Activated T-helper 17 cell treated with anti-CD3 and anti-CD28 coated beads, Interleukin-2, amount 50 U/mL, for 72 hours (primary cell): ENCODE data around the gene SLC6A4. TPM values are rescaled to one million over a fixed set of nuclear protein-coding genes. Genes with fewer than 3 reads are reported as not detected.
"Not testable (repeated sequence)": the region's sequence is repeated elsewhere in the genome, so short reads cannot be mapped to it uniquely, and the experiment has no call there.

Experiments
- ATAC-seq: fragments of 150-1000 bp; cut with Tn5 transposase; replicated peaks from 2 replicates; pipeline ENCODE4 v1.10.0; 2021; ENCODE audit warnings: mild to moderate bottlenecking, moderate library complexity
- H3K27ac Mint-ChIP-seq: one replicate; pipeline ENCODE4 v1.8.0; 2022; ENCODE audit warnings: mixed read lengths
- H3K27me3 Mint-ChIP-seq: one replicate; pipeline ENCODE4 v1.8.0; 2022; ENCODE audit warnings: mixed read lengths
- H3K36me3 Mint-ChIP-seq: one replicate; pipeline ENCODE4 v1.8.0; 2022; ENCODE audit warnings: low read depth, mild to moderate bottlenecking, mixed read lengths
- H3K4me1 Mint-ChIP-seq: one replicate; pipeline ENCODE4 v1.8.0; 2022; ENCODE audit warnings: mixed read lengths
- H3K4me3 Mint-ChIP-seq: one replicate; pipeline ENCODE4 v1.8.0; 2022; ENCODE audit warnings: mild to moderate bottlenecking, mixed read lengths
- H3K9me3 Mint-ChIP-seq: one replicate; pipeline ENCODE4 v1.8.0; 2022; ENCODE audit warnings: mixed read lengths
- total RNA-seq, 2 donors: library from RNA; stranded (reverse); gene quantifications; one replicate each; pipeline ENCODE4 v1.2.3, GENCODE V29; 2022

The SLC6A4 gene
- total RNA-seq, 2 donors from 2014 or later = not detected

DNA sequence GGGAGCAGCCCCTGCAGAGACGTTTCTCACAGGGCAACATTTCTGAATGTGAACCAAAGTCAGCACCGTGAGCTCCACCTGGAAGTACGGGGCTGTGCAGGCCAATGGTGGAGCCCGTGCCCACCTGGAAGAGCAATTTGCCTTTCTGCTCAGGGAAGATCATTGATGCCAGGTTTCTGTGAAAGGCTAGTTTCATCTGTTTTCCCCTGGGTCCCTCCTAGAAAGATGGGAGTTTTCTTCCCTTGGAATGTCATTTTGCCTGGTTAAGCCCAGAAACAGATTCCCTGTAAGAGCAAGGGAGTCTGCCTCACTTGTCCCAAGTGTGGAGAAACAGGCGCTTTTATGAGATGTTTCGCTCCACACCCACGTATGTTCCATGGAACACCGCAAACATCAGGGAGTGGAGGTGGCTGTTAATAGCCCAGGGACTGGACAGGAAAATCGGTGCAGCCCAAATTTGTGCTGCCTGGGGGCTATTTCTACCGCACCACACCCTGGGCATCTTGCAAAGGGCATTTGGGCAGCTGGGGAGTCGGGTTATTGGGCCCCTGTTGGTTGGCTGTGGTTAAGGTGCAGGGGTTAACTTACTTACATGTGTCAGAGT, 2.6 kb downstream of the SLC6A4 start:
- Mint-ChIP-seq H3K4me3 (no peak overlapping the region), H3K27me3 (peaks cover 50% of the 10 kb centered on the region), H3K4me1 (peaks cover 4% of the 10 kb centered on the region)

DNA sequence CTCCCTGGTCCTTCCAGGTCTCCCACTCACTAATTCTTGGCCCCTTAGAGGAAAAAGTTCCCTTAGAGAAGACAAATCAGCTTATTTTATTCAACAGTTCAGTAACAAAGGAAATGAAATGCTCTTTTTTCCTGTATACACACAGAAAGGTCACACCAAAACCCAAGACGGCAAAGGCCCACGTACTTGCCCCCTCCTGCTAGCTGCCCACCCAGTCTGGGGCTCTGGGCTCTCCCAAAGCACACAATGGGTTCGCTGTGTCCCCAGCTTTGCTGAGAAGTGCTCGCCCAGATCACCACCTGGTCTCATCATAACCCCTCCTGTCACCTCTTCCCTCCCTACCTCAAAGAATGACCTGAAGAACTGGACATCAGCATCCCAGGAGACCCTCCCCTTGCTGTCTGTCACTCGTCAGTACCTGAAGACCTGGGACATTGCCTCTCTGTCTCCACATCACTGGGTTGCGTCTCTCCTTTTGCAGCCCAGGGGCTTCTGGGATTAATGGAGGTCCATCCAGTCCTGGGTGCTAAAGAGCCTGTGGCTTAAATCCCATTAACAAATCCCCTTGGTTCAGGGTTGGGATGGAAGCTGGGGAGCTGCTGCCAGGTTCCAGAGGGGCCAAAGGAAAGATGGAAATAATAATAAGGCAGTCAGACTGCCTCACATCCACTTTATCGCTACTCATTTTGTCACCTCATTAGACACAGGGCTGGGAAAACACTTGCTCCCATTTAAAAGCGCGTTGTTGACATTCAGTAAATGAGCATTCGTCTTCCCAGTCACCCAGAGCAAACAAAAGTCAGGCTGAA, 3.3 kb downstream of the SLC6A4 start:
- Mint-ChIP-seq H3K36me3 (no peaks in the 10 kb centered on the region), H3K27me3 (peaks cover 43% of the 10 kb centered on the region), H3K27ac (no peak overlapping the region), H3K4me3 (no peak overlapping the region), H3K9me3 (no peaks in the 10 kb centered on the region), H3K4me1 (peaks cover 4% of the 10 kb centered on the region)
- no peak for ATAC-seq

More for the DNA sequence above, 2.6 kb downstream of the SLC6A4 start:
- H3K27ac Mint-ChIP-seq = no peak overlapping the region
- ATAC-seq = no peak
- H3K9me3 Mint-ChIP-seq = no peaks in the 10 kb centered on the region
- no peaks in the 10 kb centered on the region for H3K36me3 Mint-ChIP-seq

DNA sequence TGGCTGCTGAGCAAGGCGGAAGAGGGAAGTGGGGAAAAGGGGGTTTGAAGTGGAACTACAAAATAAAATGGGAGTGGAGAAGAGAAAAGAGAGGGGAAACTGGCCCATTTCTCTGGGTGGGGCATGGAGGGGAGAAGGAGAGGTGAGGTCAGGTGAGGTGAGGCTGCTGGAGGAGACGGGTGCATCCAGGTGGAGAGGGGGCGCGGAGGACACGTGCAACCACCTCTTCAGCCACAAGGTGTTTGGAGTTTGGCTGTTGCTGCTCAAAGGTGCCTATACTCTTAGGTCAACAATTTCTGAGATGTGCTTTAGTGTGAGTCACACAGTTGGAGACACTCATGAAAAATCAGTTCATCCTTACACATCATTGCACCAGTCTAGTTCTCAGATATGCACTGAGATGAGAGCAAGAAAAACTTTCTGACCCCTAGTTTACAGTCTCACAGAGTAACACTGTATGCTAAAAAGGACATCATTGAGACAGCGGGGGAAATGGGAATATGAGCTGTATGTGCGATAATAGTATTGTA, 4.8 kb downstream of the SLC6A4 start:
- H3K27ac Mint-ChIP-seq = no peak overlapping the region
- H3K4me1 Mint-ChIP-seq = peaks cover 4% of the 10 kb centered on the region
- peaks cover 43% of the 10 kb centered on the region for H3K27me3 Mint-ChIP-seq
- no peak for ATAC-seq
- no peaks in the 10 kb centered on the region for H3K9me3 Mint-ChIP-seq
- H3K4me3 Mint-ChIP-seq = no peak overlapping the region
- no peaks in the 10 kb centered on the region for H3K36me3 Mint-ChIP-seq

DNA sequence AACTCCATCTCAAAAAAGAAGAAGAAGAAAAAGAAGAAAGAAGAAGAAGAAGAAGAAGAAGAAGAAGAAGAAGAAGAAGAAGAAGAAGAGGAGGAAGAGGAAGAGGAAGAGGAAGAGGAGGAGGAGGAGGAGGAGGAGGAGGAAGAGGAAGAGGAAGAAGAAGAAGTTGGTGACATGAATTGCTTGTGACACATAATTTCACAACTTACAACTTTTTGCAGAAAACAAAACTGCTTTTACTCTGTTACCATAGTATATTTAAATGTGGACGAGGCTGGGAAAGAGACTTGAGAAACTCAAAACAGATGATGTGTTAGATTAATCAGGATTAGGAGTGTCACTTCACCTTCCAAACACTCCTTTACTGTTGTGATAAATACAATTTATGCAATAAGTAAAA, 5.5 kb downstream of the SLC6A4 start:
- H3K9me3 Mint-ChIP-seq, H3K36me3 Mint-ChIP-seq, H3K4me1 Mint-ChIP-seq, ATAC-seq, H3K27ac Mint-ChIP-seq, H3K4me3 Mint-ChIP-seq: not testable (repeated sequence)
- H3K27me3 Mint-ChIP-seq = peaks cover 42% of the 10 kb centered on the region

DNA sequence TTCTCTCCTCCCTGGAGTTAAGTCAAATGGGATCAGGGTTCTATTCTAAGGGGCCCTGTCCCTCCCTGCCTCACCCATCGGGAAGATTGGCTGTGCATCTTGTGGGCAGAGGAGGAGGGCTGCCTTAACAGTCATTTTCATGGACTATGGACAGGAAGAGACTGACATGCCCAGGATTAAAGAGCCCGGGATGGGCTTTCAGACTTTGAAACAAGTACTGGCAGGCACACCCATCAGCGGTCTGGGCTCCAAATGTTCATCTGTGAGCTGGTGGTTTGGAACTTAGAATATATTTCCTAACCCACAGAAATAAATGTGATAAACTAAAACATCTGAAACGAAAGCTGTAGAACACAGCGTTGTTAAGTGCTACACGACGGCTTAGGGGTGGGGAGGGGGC, 6.5 kb downstream of the SLC6A4 start:
- no peak for ATAC-seq
- no peaks in the 10 kb centered on the region for H3K9me3 Mint-ChIP-seq
- H3K4me3 Mint-ChIP-seq = no peak overlapping the region
- no peaks in the 10 kb centered on the region for H3K36me3 Mint-ChIP-seq
- no peaks in the 10 kb centered on the region for H3K4me1 Mint-ChIP-seq
- H3K27me3 Mint-ChIP-seq = peaks cover 35% of the 10 kb centered on the region
- H3K27ac Mint-ChIP-seq = no peak overlapping the region

DNA sequence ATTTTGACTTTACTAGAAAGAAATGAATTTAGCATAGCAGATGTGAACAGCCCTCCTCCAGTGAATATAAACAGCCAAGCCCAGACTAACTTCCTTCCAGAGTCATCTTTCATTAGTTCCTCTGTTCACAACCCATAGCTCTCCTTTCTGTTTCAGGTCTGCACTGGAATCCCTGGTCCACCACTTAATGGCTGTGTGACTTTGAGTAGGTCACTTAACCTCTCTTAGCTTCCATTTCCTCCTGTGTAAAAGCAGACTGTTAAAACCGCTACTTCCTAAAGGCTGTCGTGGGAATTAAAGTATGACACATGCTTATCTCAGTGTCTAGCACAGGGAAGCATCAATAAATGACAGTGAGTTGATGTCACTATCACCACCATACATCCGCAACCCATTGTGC, 7.5 kb downstream of the SLC6A4 start:
- H3K27ac Mint-ChIP-seq = no peak overlapping the region
- H3K4me1 Mint-ChIP-seq = no peaks in the 10 kb centered on the region
- H3K9me3 Mint-ChIP-seq = no peaks in the 10 kb centered on the region
- H3K27me3 Mint-ChIP-seq = peaks cover 26% of the 10 kb centered on the region
- H3K4me3 Mint-ChIP-seq = no peak overlapping the region
- ATAC-seq = no peak
- no peaks in the 10 kb centered on the region for H3K36me3 Mint-ChIP-seq

DNA sequence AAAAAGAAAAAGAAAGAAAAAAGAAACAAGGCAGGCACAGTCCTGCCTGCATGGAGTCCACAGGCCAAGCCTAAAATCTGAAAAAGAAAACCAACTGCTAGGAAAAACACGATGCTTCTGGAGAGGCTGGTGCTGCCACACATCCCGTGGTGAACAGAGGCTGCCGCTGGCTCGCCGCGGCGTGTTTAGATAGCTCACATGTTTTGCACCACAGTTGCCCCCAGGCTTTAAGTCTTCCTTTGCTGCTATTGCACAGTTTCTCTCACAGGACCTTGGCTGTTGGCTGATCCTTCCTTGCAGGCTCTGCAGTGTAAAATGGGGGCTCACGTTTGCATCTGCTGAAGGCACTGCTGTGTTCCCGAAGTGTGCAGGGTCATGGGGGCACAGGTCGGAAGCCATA, 8.6 kb downstream of the SLC6A4 start:
- Mint-ChIP-seq H3K27me3 (peaks cover 20% of the 10 kb centered on the region), H3K9me3 (no peaks in the 10 kb centered on the region), H3K36me3 (no peaks in the 10 kb centered on the region), H3K4me3 (no peak overlapping the region), H3K27ac (no peak overlapping the region), H3K4me1 (no peaks in the 10 kb centered on the region)
- no peak for ATAC-seq

DNA sequence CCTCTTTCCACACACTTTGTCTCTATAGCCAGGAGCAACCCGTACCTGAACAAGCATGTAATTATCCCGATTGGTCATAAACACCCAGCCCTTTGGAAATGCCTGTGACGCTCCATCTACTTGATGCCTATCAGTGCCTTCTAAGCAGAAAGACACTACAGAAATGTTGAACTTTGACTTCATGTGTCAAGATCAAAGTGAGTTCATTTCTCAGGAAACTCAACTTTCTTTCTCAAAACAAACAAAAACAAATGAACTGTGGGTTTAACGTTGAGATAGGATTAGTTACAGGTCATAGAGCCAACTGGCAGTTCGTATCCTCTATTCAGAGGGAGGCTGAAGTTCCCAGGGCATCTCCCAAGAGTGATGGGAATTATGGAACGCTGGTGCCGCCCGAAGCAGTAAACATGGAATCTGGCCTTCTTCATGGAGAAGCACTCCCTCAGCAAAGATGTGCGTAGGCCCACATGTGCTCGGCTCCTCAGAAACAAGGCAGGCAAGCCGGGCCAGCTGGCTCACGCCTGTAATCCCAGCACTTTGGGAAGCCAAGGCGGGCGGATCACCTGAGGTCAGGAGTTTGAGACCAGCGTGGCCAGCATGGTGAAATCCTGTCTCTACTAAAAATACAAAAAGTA, 9.5 kb downstream of the SLC6A4 start:
- no peak overlapping the region for H3K27ac Mint-ChIP-seq
- peaks cover 17% of the 10 kb centered on the region for H3K27me3 Mint-ChIP-seq
- ATAC-seq = no peak
- no peaks in the 10 kb centered on the region for H3K9me3 Mint-ChIP-seq
- no peak overlapping the region for H3K4me3 Mint-ChIP-seq
- no peaks in the 10 kb centered on the region for H3K4me1 Mint-ChIP-seq
- H3K36me3 Mint-ChIP-seq = no peaks in the 10 kb centered on the region

DNA sequence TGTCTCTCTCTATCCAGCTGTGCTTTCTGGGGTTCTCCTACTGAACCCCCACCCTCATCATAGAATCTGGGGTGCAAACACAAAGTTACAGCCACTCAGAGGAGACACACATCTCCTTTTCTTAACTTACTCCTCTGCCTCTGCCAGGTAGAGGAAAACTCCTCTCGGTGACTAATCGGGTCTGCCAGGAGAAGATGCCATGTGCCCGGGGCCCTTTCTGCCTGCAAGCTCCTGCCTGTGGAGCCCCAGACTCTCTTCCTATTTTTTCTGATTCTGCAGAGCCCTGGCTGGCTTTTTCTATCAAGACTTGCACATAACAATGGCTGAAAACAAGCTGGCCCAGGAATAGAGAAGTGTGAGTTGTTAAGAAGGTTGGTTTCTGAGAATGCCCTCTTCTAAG, 10.4 kb downstream of the SLC6A4 start:
- Mint-ChIP-seq H3K27me3 (peaks cover 14% of the 10 kb centered on the region), H3K4me1 (no peaks in the 10 kb centered on the region), H3K36me3 (no peaks in the 10 kb centered on the region), H3K4me3 (no peak overlapping the region), H3K27ac (no peak overlapping the region), H3K9me3 (no peaks in the 10 kb centered on the region)
- no peak for ATAC-seq

DNA sequence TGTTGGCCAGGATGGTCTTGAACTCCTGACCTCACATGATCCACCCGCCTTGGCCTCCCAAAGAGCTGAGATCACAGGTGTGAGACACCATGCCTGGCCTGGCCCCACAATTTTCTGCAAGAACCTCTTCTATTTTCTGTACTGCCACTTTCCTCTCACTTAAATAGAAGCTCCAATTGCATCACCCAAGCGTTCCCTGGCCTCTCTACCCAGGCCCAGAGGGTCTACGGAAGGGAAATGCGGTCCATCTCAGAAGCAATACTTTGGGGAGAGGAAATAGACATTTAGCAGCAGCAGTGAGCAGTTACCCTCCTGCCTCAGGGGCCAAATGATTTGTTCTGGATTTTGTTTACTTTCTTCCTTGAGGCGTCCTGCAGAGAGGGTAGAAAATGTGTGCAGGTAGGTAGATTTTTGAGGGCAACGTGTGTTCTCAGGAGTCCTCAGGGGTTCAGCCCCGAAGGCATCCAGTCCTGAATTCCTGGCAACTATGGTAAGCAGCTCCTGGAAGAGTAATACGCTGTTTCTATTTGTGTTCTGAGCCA, 11.0 kb downstream of the SLC6A4 start:
- no peaks in the 10 kb centered on the region for H3K9me3 Mint-ChIP-seq
- H3K4me1 Mint-ChIP-seq = no peaks in the 10 kb centered on the region
- H3K27ac Mint-ChIP-seq = no peak overlapping the region
- no peak overlapping the region for H3K4me3 Mint-ChIP-seq
- H3K27me3 Mint-ChIP-seq = peaks cover 14% of the 10 kb centered on the region
- no peak for ATAC-seq
- H3K36me3 Mint-ChIP-seq = no peaks in the 10 kb centered on the region

DNA sequence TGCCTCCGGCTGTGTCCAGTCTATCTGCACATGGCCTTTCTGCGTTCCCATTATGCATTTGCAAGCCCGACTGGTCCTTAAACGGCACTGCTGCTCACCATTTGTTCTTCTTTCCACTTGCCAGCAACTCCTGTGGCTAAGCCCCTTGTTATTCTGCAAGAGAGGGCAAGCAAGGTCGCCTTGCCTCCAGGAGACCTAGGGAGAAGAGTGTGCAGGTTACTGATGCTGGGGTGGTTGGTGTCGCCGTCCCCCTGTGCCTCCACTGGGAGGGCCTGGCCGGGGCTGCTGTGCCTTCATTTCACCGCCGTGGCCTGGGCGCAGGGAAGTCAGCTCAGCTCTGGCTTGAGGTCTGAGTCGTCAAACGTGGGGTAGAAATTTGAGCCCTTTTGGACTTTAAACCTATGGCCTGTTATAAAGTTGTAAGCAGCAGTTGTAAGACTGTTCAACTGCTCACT, 12.7 kb downstream of the SLC6A4 start:
- no peaks in the 10 kb centered on the region for H3K9me3 Mint-ChIP-seq

DNA sequence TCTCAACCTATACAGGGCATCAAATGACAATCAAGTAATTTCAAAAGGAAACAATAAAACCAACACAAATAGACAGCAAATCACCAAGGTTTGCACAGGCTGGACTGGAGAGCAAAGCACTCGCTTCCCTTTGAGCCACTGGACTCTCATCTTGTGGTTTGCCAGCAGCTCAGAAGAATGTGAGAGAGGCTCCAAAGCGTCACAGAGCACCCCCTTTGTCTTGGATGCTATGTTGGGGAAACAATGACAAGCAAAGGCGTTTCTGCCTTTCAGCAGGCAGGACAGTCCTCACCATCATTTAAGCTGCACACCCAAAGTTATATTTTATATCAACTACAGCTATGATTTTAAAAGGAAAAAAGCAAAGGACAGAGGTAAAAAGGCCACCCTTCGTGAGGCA, 13.2 kb downstream of the SLC6A4 start:
- no peak overlapping the region for H3K4me3 Mint-ChIP-seq
- H3K36me3 Mint-ChIP-seq = no peaks in the 10 kb centered on the region
- no peak overlapping the region for H3K27ac Mint-ChIP-seq
- H3K4me1 Mint-ChIP-seq = no peaks in the 10 kb centered on the region
- peaks cover 9% of the 10 kb centered on the region for H3K27me3 Mint-ChIP-seq
- ATAC-seq = no peak
- H3K9me3 Mint-ChIP-seq = no peaks in the 10 kb centered on the region

More for the DNA sequence above, 12.7 kb downstream of the SLC6A4 start:
- no peak overlapping the region for H3K27ac Mint-ChIP-seq
- H3K4me1 Mint-ChIP-seq = no peaks in the 10 kb centered on the region
- no peaks in the 10 kb centered on the region for H3K36me3 Mint-ChIP-seq
- H3K27me3 Mint-ChIP-seq = peaks cover 9% of the 10 kb centered on the region
- no peak overlapping the region for H3K4me3 Mint-ChIP-seq
- no peak for ATAC-seq

DNA sequence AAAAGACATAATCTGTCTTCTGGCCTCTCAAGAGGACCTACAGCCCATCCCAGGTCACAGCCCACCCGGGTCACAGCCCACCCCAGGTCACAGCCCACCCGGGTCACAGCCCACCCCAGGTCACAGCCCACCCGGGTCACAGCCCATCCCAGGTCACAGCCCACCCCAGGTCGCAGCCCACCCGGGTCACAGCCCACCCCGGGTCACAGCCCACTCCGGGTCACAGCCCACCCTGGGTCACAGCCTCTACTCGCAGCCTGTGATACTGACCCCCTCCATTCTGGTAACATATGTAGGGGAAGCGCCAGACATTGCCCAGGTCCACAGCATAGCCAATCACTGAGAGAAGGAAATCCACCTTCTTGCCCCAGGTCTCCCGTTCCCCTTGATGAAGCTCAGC, 14.2 kb downstream of the SLC6A4 start:
- ATAC-seq = no peak
- no peaks in the 10 kb centered on the region for H3K36me3 Mint-ChIP-seq
- no peaks in the 10 kb centered on the region for H3K4me1 Mint-ChIP-seq
- no peaks in the 10 kb centered on the region for H3K9me3 Mint-ChIP-seq
- H3K4me3 Mint-ChIP-seq = no peak overlapping the region
- no peak overlapping the region for H3K27ac Mint-ChIP-seq
- H3K27me3 Mint-ChIP-seq = peaks cover 9% of the 10 kb centered on the region

DNA sequence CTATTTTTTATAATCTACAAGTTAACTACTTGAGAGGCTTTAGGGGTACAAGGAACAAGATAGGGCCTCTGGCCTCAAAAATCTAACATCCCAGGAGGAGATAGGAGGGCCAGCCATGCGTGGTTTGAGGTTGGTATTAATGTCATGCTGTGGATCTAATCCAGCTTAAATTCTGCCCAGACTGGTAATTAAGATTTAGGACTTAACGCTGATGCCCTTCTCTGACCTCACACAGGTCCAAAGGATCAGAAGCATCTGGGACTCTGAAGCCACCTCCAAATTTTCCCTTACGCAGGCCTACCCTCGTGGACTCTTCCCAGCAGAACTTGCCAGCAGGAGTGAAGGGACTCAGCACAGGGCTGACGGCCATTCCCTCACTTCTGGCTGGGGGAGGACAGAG, 15.1 kb downstream of the SLC6A4 start:
- Mint-ChIP-seq H3K4me3 (no peak overlapping the region), H3K27me3 (peaks cover 3% of the 10 kb centered on the region), H3K4me1 (no peaks in the 10 kb centered on the region), H3K9me3 (no peaks in the 10 kb centered on the region), H3K36me3 (no peaks in the 10 kb centered on the region), H3K27ac (no peak overlapping the region)
- ATAC-seq = no peak
